GM21825 (cell line): ENCODE results near the gene TASOR2.
A peak's percentile ranks its signal among the peaks of the same experiment; 100 is the strongest.

Experiments
- ATAC-seq: cut with Tn5 transposase; IDR thresholded peaks from one replicate; pipeline ENCODE4 v1.9.1; 2021; ENCODE audit warnings: mild to moderate bottlenecking, moderate library complexity; ENCODE audit not compliant: unreplicated experiment

TASOR2 gene

GRCh38 chr10:5683065-5683464, 1.6 kb upstream of the TASOR2 start:
- no peak for ATAC-seq

GRCh38 chr10:5684971-5685763, 529 bp downstream of the TASOR2 start:
- ATAC-seq = peak; percentile 48

- no peak for ATAC-seq
These were observed 1.2 kb downstream of the TASOR2 start for GRCh38 chr10:5685764-5686240.

GRCh38 chr10:5688587-5688986, 3.9 kb downstream of the TASOR2 start:
- no peak for ATAC-seq

GRCh38 chr10:5691786-5692185, 7.1 kb downstream of the TASOR2 start:
- ATAC-seq = no peak

GRCh38 chr10:5692461-5693358, 8.1 kb downstream of the TASOR2 start:
- ATAC-seq = peak; percentile 75

GRCh38 chr10:5694573-5694972, 9.9 kb downstream of the TASOR2 start:
- ATAC-seq = no peak

GRCh38 chr10:5697342-5697741, 12.7 kb downstream of the TASOR2 start:
- no peak for ATAC-seq

GRCh38 chr10:5698062-5698461, 13.4 kb downstream of the TASOR2 start:
- ATAC-seq = no peak

GRCh38 chr10:5708356-5708755, 23.7 kb downstream of the TASOR2 start:
- no peak for ATAC-seq

- ATAC-seq = no peak
These were observed 25.2 kb downstream of the TASOR2 start for GRCh38 chr10:5709865-5710264.

GRCh38 chr10:5710859-5711258, 26.2 kb downstream of the TASOR2 start:
- no peak for ATAC-seq

- ATAC-seq = no peak
These were observed 27.0 kb downstream of the TASOR2 start for GRCh38 chr10:5711642-5712041.

- no peak for ATAC-seq
These were observed 34.9 kb downstream of the TASOR2 start for GRCh38 chr10:5719546-5719945.

- no peak for ATAC-seq
These were observed 35.5 kb downstream of the TASOR2 start for GRCh38 chr10:5720182-5720581.

- ATAC-seq = no peak
These were observed 39.1 kb downstream of the TASOR2 start for GRCh38 chr10:5723692-5724091.

GRCh38 chr10:5730766-5731165, 46.1 kb downstream of the TASOR2 start:
- no peak for ATAC-seq

GRCh38 chr10:5731559-5731958, 46.9 kb downstream of the TASOR2 start:
- no peak for ATAC-seq

GRCh38 chr10:5732141-5732540, 47.5 kb downstream of the TASOR2 start:
- no peak for ATAC-seq
